BJ (cell line): ENCODE data around the gene GABBR2. TPM values are rescaled to one million over a fixed set of nuclear protein-coding genes. Genes with fewer than 3 reads are reported as not detected.

Experiments used
- CTCF ChIA-PET: fragments of 350-600 bp; formaldehyde crosslinking; extraction: SDS; loops from one replicate; lab custom pipeline; 2021; ENCODE audit warnings: antibody characterized with exemption, inconsistent platforms; lab: Yijun Ruan, JAX
- POLR2A ChIA-PET: fragments of 300-600 bp; sonication (Branson Sonifier 250); formaldehyde crosslinking; extraction: SDS; loops from one replicate; lab custom pipeline; 2021; ENCODE audit warnings: antibody characterized with exemption; lab: Charles Lee
- DNase-seq: peaks from one replicate; pipeline ENCODE4 v3.0.0-alpha.2; 2011; ENCODE audit warnings: low read depth
- H3K27me3 ChIP-seq: 2 replicates; pipeline ENCODE4 v1.6.0; 2011; ENCODE audit warnings: low read length; ENCODE audit not compliant: control insufficient read depth, insufficient read depth
- H3K36me3 ChIP-seq: 2 replicates; pipeline ENCODE4 v1.5.1; 2011; ENCODE audit warnings: low read length; ENCODE audit not compliant: control insufficient read depth, insufficient read depth
- H3K4me3 ChIP-seq: 2 replicates; pipeline ENCODE4 v1.5.1; 2011; ENCODE audit warnings: low read depth, mild to moderate bottlenecking, control low read depth, low read length
- CTCF ChIP-seq: IDR thresholded peaks from 2 replicates; pipeline ENCODE4 v1.5.1; 2011; ENCODE audit warnings: low read depth, mild to moderate bottlenecking, control low read depth, inconsistent platforms, low read length, moderate library complexity; ENCODE audit not compliant: insufficient read depth
- polyA plus RNA-seq: library from polyadenylated mRNA; depleted of rRNA; stranded (reverse); fragments of >200 nt; gene quantifications from 2 replicates; pipeline ENCODE4 v1.2.3, GENCODE V29; 2011

The GABBR2 gene
- polyA plus RNA-seq, 1 experiment: 1.6 TPM

DNA sequence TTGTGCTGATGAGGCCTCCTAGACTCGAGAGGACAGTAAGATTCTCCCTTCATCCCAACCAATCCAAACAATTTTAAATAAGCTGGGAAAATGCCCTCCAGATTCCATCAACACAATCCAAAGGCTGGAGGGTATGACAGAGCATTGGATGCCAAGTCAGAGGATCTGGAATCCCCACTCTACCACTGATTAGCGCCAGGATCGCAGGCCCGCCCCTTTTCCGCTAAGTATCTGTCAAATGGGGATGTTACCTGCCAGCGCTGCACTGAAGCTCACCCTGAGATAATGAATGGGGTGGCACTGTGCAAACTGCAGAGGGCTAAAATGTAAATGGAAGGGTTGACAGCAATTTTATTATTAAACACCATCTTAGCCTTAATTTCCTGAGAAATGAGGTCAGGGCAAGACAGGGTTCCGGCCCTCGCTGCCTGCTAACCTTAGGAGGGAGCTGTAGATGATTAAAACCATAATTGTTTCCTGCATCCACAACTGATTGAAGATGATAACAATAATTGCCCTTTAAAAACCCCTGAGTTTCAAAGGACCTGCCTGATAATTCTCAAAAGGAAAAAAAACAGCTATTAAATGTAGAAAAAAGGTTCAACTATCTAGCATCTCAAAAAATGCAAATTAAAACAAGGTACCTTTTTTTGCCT, 31.6 kb upstream of the GABBR2 start:
- no peak overlapping the region for H3K4me3 ChIP-seq

GRCh38 chr9:98738741-98739140, 30.0 kb upstream of the GABBR2 start:
- ChIA-PET POLR2A (no interaction called here), CTCF (no interaction called here)
- Histone ChIP-seq H3K27me3 (no peaks in the 10 kb centered on the region), H3K4me3 (no peak overlapping the region), H3K36me3 (peaks cover 7% of the 10 kb centered on the region)
- no peak for TF ChIP-seq CTCF
- DNase-seq: no peak

More for the DNA sequence above, 31.6 kb upstream of the GABBR2 start:
- Histone ChIP-seq H3K36me3 (peaks cover 9% of the 10 kb centered on the region), H3K27me3 (no peaks in the 10 kb centered on the region)
- TF ChIP-seq CTCF: no peak
- POLR2A ChIA-PET: no interaction called here
- no peak for DNase-seq
- CTCF ChIA-PET: interaction anchor here (0.8 to 1.4 kb wide), 2 partner anchors 35 to 309 kb away, joined by 3 to 6 read pairs; no protein-coding TSS in a partner anchor

- no peak for TF ChIP-seq CTCF
- Histone ChIP-seq H3K4me3 (no peak overlapping the region), H3K27me3 (no peaks in the 10 kb centered on the region), H3K36me3 (peaks cover 7% of the 10 kb centered on the region)
- DNase-seq: no peak
- POLR2A ChIA-PET: no interaction called here
- CTCF ChIA-PET: no interaction called here
Measured at GRCh38 chr9:98736226-98736625, 27.5 kb upstream of the GABBR2 start.

DNA sequence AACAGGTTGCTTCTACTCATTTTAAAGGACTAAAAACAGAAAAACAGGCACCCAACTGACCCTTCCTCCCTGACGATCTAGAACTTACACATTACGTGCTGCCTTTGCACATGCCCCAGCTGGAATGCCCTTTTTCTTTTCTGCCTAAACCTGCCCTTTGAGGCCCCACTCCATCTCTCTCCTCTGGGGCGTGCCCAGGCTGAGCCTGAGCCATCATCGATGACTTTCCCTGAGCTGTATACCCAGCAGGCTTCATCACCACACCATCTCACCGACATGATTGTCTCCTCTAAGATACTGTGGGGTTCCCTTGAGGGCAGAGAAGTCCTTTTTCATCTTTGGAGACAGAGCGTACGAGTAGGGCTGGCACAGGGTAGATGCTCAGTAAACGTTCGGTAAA, 24.1 kb upstream of the GABBR2 start:
- Histone ChIP-seq H3K4me3 (no peak overlapping the region), H3K27me3 (no peaks in the 10 kb centered on the region), H3K36me3 (peaks cover 7% of the 10 kb centered on the region)
- ChIA-PET CTCF (no interaction called here), POLR2A (interaction anchor here (0.6 kb wide), 1 partner anchor 43 kb away, joined by 3 read pairs; no protein-coding TSS in a partner anchor)
- no peak for DNase-seq
- no peak for TF ChIP-seq CTCF

DNA sequence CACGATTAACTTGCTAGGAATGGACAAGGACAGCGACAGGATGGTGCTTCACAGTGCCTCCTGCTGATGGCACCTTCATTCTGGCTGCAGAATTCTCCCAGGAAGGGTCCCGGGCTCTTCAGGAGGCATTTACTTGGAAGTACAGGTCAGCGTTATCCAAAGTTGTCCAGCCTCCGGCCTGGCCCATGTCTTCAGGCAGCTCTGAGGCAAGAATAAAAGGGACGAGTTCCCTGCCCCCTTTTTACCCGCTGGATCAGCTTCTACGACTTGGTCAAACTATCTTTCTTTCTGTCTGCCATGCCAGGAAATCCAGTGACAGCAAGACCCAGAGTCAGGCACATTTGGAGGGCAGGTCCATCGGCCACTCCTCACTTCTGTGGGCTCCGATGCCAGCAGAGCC, 23.4 kb upstream of the GABBR2 start:
- Histone ChIP-seq H3K36me3 (peaks cover 7% of the 10 kb centered on the region), H3K27me3 (no peaks in the 10 kb centered on the region), H3K4me3 (no peak overlapping the region)
- CTCF ChIA-PET: no interaction called here
- no peak for TF ChIP-seq CTCF
- POLR2A ChIA-PET: no interaction called here
- no peak for DNase-seq
